DND-41 (cell line): ENCODE measurements around the gene IDUA.

Source experiments
- CTCF ChIP-seq: IDR thresholded peaks from 2 replicates; pipeline ENCODE4 v1.5.1; 2012; ENCODE audit warnings: borderline replicate concordance, low read length, moderate library complexity, mild to moderate bottlenecking; ENCODE audit not compliant: poor library complexity, severe bottlenecking; ENCODE audit errors: extremely low read depth
- EZH2 ChIP-seq: IDR thresholded peaks from 3 replicates; pipeline ENCODE4 v1.6.1; 2012; ENCODE audit warnings: borderline replicate concordance, low read depth, mild to moderate bottlenecking, moderate library complexity, low read length, inconsistent platforms; ENCODE audit not compliant: severe bottlenecking

GRCh38 chr4:974668-975067, 12.2 kb upstream of the IDUA start:
- no peak for TF ChIP-seq CTCF
- no peak for TF ChIP-seq EZH2
